SIG-M5 (cell line): ENCODE data around the gene C4A.
"Not testable (repeated sequence)": the region's sequence is repeated elsewhere in the genome, so short reads cannot be mapped to it uniquely, and the experiment has no call there.

ENCODE experiments used
- DNase-seq: peaks from one replicate; lab custom pipeline; 2025; lab: John Stamatoyannopoulos, UW

Gene C4A

GRCh38 chr6:32049736-32050135 is 67.9 kb downstream of the C4A start:
- not testable (repeated sequence) for DNase-seq

- no peak for DNase-seq
Measured at GRCh38 chr6:32050562-32050961, 68.7 kb downstream of the C4A start.
